H1 (cell line): Measurements from ENCODE around the gene NMNAT3.

Source experiments
- EP300 ChIP-seq, 2 experiments: IDR thresholded peaks; 1 replicate in 1 of 2; 2 replicates in 1 of 2; pipeline ENCODE4 v1.6.1; 2011 to 2012; ENCODE audit warnings: low read depth in 2 of 2, low read length in 2 of 2, mild to moderate bottlenecking in 2 of 2, borderline replicate concordance in 1 of 2, inconsistent platforms in 1 of 2, moderate library complexity in 1 of 2
- PHF8 ChIP-seq: fragments of 200-600 bp; sonication (generic); conservative IDR thresholded peaks from 2 replicates; pipeline ENCODE4 v1.7.1; 2012; ENCODE audit warnings: low read depth, mild to moderate bottlenecking, inconsistent platforms, low read length, moderate library complexity
- POLR2AphosphoS5 ChIP-seq: IDR thresholded peaks from 2 replicates; pipeline ENCODE4 v1.6.1; 2011; ENCODE audit warnings: low read depth, low read length

- TF ChIP-seq POLR2AphosphoS5 (no peak), PHF8 (no peak), EP300 (IDR thresholded peaks at IDR 0.05; ENCODE audit: borderline replicate concordance in 1 of 2, low read depth in 2 of 2, low read length in 2 of 2) (no peak)
Measured at GRCh38 chr3:139538733-139539132, 139.0 kb downstream of the NMNAT3 start.
